BJ (cell line): ENCODE results near the gene PTGER3. TPM values are rescaled to one million over a fixed set of nuclear protein-coding genes. Genes with fewer than 3 reads are reported as not detected.

ENCODE experiments used
- CTCF ChIA-PET: fragments of 350-600 bp; formaldehyde crosslinking; extraction: SDS; loops from one replicate; lab custom pipeline; 2021; ENCODE audit warnings: antibody characterized with exemption, inconsistent platforms; lab: Yijun Ruan, JAX
- POLR2A ChIA-PET: fragments of 300-600 bp; sonication (Branson Sonifier 250); formaldehyde crosslinking; extraction: SDS; loops from one replicate; lab custom pipeline; 2021; ENCODE audit warnings: antibody characterized with exemption; lab: Charles Lee
- DNase-seq: peaks from one replicate; pipeline ENCODE4 v3.0.0-alpha.2; 2011; ENCODE audit warnings: low read depth
- H3K27me3 ChIP-seq: 2 replicates; pipeline ENCODE4 v1.6.0; 2011; ENCODE audit warnings: low read length; ENCODE audit not compliant: control insufficient read depth, insufficient read depth
- H3K36me3 ChIP-seq: 2 replicates; pipeline ENCODE4 v1.5.1; 2011; ENCODE audit warnings: low read length; ENCODE audit not compliant: control insufficient read depth, insufficient read depth
- H3K4me3 ChIP-seq: 2 replicates; pipeline ENCODE4 v1.5.1; 2011; ENCODE audit warnings: low read depth, mild to moderate bottlenecking, control low read depth, low read length
- CTCF ChIP-seq: IDR thresholded peaks from 2 replicates; pipeline ENCODE4 v1.5.1; 2011; ENCODE audit warnings: low read depth, mild to moderate bottlenecking, control low read depth, inconsistent platforms, low read length, moderate library complexity; ENCODE audit not compliant: insufficient read depth
- polyA plus RNA-seq: library from polyadenylated mRNA; depleted of rRNA; stranded (reverse); fragments of >200 nt; gene quantifications from 2 replicates; pipeline ENCODE4 v1.2.3, GENCODE V29; 2011

The PTGER3 gene
- polyA plus RNA-seq, 1 experiment = 0.60 TPM

GRCh38 chr1:70980361-70980760 is 67.3 kb downstream of the PTGER3 start:
- no peak for DNase-seq
- no peak for TF ChIP-seq CTCF
- Histone ChIP-seq H3K27me3 (no peaks in the 10 kb centered on the region), H3K4me3 (no peak overlapping the region), H3K36me3 (no peaks in the 10 kb centered on the region)
- ChIA-PET CTCF (no interaction called here), POLR2A (no interaction called here)

GRCh38 chr1:70979881-70980280 is 67.7 kb downstream of the PTGER3 start:
- no peaks in the 10 kb centered on the region for H3K36me3 ChIP-seq
- ChIA-PET POLR2A (no interaction called here), CTCF (no interaction called here)
- no peak for TF ChIP-seq CTCF
- H3K27me3 ChIP-seq = no peaks in the 10 kb centered on the region
- no peak for DNase-seq
- H3K4me3 ChIP-seq = no peak overlapping the region

- ChIA-PET CTCF (interaction anchor here (1.4 to 1.5 kb wide), 2 partner anchors 11 to 19 kb away, joined by 3 read pairs; no protein-coding TSS in a partner anchor), POLR2A (no interaction called here)
- Histone ChIP-seq H3K27me3 (no peaks in the 10 kb centered on the region), H3K4me3 (no peak overlapping the region), H3K36me3 (no peaks in the 10 kb centered on the region)
- no peak for DNase-seq
- TF ChIP-seq CTCF = no peak
These were observed 68.3 kb downstream of the PTGER3 start for GRCh38 chr1:70979313-70979712.

- TF ChIP-seq CTCF = no peak
- no peak for DNase-seq
- no peaks in the 10 kb centered on the region for H3K36me3 ChIP-seq
- no peaks in the 10 kb centered on the region for H3K27me3 ChIP-seq
- ChIA-PET CTCF (interaction anchor here (0.6 to 1.5 kb wide), 3 partner anchors 11 to 340 kb away, joined by 3 read pairs; no protein-coding TSS in a partner anchor), POLR2A (no interaction called here)
- H3K4me3 ChIP-seq = no peak overlapping the region
These were observed 69.0 kb downstream of the PTGER3 start for GRCh38 chr1:70978623-70979022.

- ChIA-PET POLR2A (no interaction called here), CTCF (interaction anchor here (0.9 to 1.5 kb wide), 2 partner anchors 12 to 21 kb away, joined by 3 read pairs; no protein-coding TSS in a partner anchor)
- Histone ChIP-seq H3K27me3 (no peaks in the 10 kb centered on the region), H3K4me3 (no peak overlapping the region), H3K36me3 (no peaks in the 10 kb centered on the region)
- TF ChIP-seq CTCF = no peak
- no peak for DNase-seq
These were observed 70.0 kb downstream of the PTGER3 start for GRCh38 chr1:70977575-70977974.
